Chondrocyte (in vitro differentiated cells): ENCODE measurements around the gene RASSF1. TPM values are rescaled to one million over a fixed set of nuclear protein-coding genes. Genes with fewer than 3 reads are reported as not detected.
A peak's percentile ranks its signal among the peaks of the same experiment; 100 is the strongest.

Source experiments
- DNase-seq: peaks from one replicate; pipeline ENCODE4 v3.0.0; 2021; ENCODE audit warnings: mixed read lengths, low spot score
- H3K27ac Mint-ChIP-seq: one replicate; pipeline ENCODE4 v1.8.0; 2021; ENCODE audit warnings: mild to moderate bottlenecking, moderate library complexity, mixed read lengths; ENCODE audit not compliant: unreplicated experiment
- H3K27me3 Mint-ChIP-seq: 2 replicates; pipeline ENCODE4 v1.8.0; 2021; ENCODE audit warnings: low read depth, mixed read lengths
- H3K36me3 Mint-ChIP-seq: 2 replicates; pipeline ENCODE4 v1.8.0; 2021; ENCODE audit warnings: low read depth, mixed read lengths
- H3K4me1 Mint-ChIP-seq: 2 replicates; pipeline ENCODE4 v1.8.0; 2021; ENCODE audit warnings: low read depth, mild to moderate bottlenecking, mixed read lengths
- H3K4me3 Mint-ChIP-seq: one replicate; pipeline ENCODE4 v1.8.0; 2021; ENCODE audit warnings: mild to moderate bottlenecking, moderate library complexity, mixed read lengths; ENCODE audit not compliant: unreplicated experiment
- H3K9me3 Mint-ChIP-seq: 2 replicates; pipeline ENCODE4 v1.8.0; 2021; ENCODE audit warnings: low read depth, mixed read lengths
- CTCF ChIP-seq: fragments of 200-600 bp; sonication (generic); IDR thresholded peaks from 2 replicates; pipeline ENCODE4 v1.5.0; 2021; ENCODE audit warnings: antibody characterized with exemption, mild to moderate bottlenecking, moderate library complexity
- total RNA-seq: library from RNA; stranded (reverse); gene quantifications from 3 replicates; pipeline ENCODE4 v1.2.1, GENCODE V29; 2021

Gene RASSF1
- total RNA-seq, 1 donor from 2014 or later = 21.8 TPM

GRCh38 chr3:50302095-50303012 lies 38.3 kb downstream of the RASSF1 start:
- Mint-ChIP-seq H3K4me1 (peaks cover 24% of the 10 kb centered on the region), H3K9me3 (no peaks in the 10 kb centered on the region), H3K27me3 (no peaks in the 10 kb centered on the region), H3K36me3 (no peaks in the 10 kb centered on the region), H3K27ac (no peak overlapping the region), H3K4me3 (no peak overlapping the region)
- no peak for DNase-seq
- TF ChIP-seq CTCF = no peak

- TF ChIP-seq CTCF = no peak
- Mint-ChIP-seq H3K27ac (peak overlapping the region; percentile 97), H3K9me3 (no peaks in the 10 kb centered on the region), H3K4me3 (peak overlapping the region; percentile 98), H3K36me3 (no peaks in the 10 kb centered on the region), H3K4me1 (peaks cover 24% of the 10 kb centered on the region), H3K27me3 (no peaks in the 10 kb centered on the region)
- DNase-seq = no peak
Observed at GRCh38 chr3:50300681-50301254, 39.9 kb downstream of the RASSF1 start.

DNA sequence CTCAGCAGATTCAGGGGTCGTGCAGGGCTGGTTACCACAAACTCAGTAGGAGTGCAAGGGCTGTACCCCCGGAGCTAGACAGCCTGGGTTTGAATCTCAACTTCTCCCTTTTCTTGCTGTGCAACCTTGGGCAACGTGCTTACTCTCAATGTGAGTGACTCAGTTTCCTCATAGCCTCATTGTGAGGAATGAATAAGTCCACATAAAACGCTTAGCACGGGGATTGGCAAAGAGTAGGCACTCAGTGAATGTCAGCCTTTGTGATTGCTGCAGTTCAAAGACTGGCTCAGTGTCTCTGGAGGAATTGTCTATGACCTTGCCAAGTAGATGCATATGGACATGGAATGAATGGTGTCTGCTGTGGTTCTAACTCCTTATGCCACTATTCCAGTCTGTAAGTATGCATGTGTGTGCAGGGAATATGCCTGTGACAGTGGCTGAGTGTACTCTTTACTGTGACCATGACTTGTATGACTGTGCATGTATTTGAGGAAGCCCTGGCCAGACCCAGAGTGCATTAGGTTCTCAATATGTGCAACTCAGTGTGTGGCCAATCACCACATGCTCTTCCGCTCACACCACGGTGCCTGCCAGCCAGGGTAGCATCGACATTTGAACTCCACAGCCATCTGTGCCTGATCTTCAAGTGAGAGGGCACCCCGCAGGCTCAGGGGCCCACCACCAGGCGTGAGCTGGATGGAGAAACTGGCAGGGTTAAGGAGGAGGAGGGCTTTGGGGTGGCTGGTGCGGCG lies 40.5 kb downstream of the RASSF1 start:
- TF ChIP-seq CTCF = no peak
- H3K4me1 Mint-ChIP-seq = peaks cover 24% of the 10 kb centered on the region
- H3K36me3 Mint-ChIP-seq = no peaks in the 10 kb centered on the region
- peak overlapping the region; percentile 98 for H3K4me3 Mint-ChIP-seq
- DNase-seq = no peak
- peak overlapping the region; percentile 97 for H3K27ac Mint-ChIP-seq
- no peaks in the 10 kb centered on the region for H3K27me3 Mint-ChIP-seq
- H3K9me3 Mint-ChIP-seq = no peaks in the 10 kb centered on the region

GRCh38 chr3:50299638-50299928 lies 41.1 kb downstream of the RASSF1 start:
- no peak for DNase-seq
- TF ChIP-seq CTCF = no peak
- peak overlapping the region; percentile 97 for H3K27ac Mint-ChIP-seq
- H3K4me3 Mint-ChIP-seq = peak overlapping the region; percentile 98
- H3K36me3 Mint-ChIP-seq = no peaks in the 10 kb centered on the region
- H3K9me3 Mint-ChIP-seq = no peaks in the 10 kb centered on the region
- no peaks in the 10 kb centered on the region for H3K27me3 Mint-ChIP-seq
- peaks cover 24% of the 10 kb centered on the region for H3K4me1 Mint-ChIP-seq
